Islet precursor cell (in vitro differentiated cells): ENCODE data around the gene CNOT6.
"Not testable (repeated sequence)": the region's sequence is repeated elsewhere in the genome, so short reads cannot be mapped to it uniquely, and the experiment has no call there.

Source experiments
- DNase-seq: peaks from one replicate; pipeline ENCODE4 v3.0.0-alpha.2; 2018

CNOT6 gene

DNA sequence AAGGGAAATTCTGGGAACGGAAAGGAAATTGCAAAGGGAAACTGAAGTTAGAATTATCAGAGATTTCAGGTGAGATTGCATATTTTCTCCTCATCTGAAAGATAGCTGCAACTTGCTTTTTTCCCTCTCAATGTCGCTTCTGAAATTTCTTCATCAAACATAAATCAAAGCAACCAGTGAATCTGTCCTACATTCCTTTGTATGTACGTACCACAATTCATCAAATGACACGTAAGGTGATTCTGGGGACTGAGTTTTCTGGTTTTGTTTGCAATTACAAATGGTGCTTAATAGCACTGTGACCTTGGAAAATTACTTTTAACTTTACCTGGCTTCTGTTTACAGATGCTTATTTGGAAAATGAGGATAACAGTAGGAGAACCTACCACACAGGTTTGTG lies 21.9 kb upstream of the CNOT6 start:
- no peak for DNase-seq

DNA sequence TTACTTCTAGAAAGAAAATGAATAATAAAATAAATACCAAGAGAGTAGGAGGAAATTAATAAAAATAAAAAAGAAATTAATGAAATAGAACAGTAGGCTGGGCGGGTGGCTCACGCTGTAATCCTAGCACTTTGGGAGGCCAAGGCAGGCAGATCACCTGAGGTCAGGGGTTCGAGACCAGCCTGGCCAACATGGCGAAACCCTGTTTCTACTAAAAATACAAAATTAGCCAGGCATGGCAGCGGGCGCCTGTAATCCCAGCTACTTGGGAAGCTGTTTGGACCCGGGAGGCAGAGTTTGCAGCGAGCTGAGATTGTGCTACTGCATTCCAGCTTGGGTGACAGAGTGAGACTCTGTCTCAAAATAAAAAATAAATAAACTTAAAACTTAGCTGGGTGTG lies 20.8 kb upstream of the CNOT6 start:
- not testable (repeated sequence) for DNase-seq

DNA sequence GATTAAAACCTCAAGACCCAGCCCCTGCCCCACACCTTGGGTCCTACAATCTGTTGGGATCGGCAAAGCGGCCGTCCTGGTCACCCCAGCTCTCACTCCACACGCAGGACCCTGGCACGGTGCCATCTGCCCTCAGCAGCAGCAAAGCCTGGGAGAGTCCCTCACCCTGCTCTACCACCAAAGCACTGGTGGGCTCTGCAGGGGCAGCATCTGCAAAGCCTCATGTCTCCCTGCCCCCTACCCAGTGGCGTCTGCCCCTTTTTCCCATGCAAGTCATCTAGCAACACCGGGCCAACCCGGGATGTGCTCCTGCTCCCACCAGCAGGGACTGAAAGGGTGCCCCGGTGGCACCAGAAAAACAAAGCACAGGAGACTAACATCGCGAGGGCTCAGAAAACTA lies 19.6 kb upstream of the CNOT6 start:
- DNase-seq: no peak

DNA sequence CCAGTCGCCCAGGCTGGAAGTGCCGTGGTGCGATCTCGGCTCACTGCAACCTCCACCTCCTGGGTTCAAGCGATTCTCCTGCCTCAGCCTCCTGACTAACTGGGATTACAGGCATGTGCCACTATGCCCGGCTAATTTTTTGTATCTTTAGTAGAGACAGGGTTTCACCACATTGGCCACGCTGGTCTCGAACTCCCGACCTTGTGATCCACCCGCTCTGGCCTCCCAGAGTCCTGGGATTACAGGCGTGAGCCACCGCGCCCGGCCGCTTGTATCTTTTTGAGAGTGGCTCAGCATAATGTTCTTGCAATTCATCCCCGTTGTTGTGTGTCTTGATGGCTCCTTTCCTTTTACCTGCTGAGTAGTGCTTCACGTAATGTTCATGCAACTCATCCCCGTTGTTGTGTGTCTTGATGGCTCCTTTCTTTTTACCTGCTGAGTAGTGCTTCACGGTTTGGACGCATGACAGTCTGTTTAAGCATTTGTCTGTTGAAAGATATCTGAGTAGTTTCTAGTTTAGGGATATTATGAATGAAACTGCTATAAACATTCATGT lies 18.1 kb upstream of the CNOT6 start:
- not testable (repeated sequence) for DNase-seq

DNA sequence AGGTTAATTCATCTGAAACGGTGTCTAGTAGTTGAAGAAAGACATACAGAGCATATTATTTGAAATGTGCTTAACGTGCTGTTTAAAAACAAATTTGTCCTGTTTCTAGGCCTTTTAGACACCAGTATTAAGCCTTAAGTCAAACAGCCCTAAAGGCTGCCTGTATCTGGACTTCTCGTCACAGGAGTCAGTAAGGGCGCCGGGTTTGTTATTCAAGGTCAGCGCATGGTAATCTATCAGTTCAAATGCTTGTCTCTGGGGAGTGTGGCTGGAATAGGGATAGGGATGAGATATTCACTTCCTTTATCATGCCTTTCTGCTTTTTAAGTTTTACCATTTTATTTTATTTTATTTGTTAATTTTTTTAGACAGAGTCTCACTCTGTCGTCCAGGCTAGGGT lies 9.4 kb upstream of the CNOT6 start:
- DNase-seq: no peak

DNA sequence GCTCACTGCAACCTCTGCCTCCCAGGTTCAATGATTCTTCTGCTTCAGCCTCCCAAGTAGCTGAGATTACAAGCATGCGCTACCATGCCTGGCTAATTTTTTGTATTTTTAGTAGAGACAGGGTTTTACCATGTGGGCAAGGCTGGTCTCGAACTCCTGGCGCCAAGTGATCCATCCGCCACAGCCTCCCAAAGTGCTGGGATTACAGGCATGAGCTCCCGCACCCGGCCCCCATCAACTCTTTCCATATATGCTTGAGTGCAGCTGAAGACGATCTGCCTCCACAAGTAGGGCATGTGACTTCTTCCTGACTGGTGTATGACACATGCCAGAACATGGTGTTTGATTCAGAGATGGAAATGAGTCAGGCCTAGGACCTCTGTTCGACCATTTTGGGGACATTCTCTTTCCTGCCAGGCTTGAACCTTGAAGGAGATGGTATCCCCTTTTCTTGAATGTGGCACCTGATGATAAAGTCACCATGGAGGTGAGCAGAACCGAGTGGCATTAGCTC lies 7.5 kb upstream of the CNOT6 start:
- no peak for DNase-seq

DNA sequence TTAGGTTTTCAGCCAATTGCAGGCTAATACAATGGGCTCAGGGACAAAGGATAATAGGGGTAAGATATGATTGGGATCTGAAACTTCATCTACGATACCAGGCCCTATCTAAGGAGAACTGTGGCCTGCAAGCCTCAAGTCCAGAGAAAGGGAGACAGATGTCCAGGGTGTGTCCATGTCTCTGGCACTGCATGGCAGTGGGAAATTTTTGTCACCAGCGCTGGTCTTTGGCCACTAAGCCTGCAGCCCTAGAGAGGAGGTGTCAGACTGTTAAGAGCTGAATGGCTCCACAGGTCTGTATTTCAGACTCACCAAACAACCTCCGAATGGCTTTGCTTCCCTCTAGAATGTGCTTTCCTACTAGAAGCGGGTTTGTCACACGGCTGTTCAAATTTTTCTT lies 6.6 kb upstream of the CNOT6 start:
- DNase-seq: no peak

DNA sequence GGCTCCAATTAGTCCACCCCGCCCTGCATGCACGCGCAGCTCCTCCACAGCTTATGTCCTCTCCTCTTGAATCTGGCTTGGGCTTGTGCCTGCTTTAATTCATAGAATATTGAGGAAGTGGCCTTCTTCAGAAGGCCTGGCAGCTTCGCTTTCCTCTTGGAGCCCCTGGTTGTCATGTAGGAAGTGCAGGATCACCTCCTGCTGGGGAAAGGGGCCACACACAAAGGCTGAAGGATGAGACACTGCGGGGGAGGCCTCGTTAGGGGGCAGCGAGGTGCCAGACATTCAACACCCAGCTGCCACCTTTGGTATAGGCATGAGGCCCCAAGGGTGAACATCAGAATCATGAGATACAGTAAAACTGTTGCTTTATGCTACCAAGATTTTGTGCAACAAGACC lies 2.7 kb upstream of the CNOT6 start:
- DNase-seq: no peak

DNA sequence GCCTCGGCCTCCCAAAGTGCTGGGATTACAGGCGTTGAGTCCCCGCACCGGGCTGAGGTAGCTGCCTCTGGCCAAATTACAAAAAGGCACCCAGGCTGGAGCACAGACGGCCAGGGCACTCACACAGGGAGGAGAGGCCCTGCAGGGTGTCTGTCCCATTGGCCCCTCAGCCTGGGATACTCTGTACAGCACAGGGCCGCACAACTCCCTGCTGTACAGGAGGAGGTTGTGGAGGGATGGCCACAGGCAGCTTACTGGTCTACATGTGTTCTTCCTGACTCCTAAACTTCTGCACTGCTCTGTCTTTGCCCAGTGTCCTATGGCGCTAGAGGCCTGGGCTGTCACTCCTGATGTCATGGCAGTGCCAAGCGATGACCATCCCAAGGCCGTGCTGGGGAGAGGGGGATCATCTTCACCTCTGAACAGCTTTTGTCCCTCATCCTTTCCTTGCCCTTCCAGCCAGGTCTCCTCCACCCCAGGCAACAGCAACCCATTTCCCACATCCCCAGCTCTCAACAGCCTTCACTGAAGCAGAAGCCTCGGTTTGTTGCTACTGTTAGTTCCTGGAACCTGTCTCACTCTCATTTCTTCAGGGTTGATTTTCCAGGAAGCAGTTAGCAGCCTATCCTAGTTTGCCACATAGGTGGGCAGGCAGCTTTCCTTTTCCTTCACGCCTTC lies 1.8 kb upstream of the CNOT6 start:
- DNase-seq: no peak

DNA sequence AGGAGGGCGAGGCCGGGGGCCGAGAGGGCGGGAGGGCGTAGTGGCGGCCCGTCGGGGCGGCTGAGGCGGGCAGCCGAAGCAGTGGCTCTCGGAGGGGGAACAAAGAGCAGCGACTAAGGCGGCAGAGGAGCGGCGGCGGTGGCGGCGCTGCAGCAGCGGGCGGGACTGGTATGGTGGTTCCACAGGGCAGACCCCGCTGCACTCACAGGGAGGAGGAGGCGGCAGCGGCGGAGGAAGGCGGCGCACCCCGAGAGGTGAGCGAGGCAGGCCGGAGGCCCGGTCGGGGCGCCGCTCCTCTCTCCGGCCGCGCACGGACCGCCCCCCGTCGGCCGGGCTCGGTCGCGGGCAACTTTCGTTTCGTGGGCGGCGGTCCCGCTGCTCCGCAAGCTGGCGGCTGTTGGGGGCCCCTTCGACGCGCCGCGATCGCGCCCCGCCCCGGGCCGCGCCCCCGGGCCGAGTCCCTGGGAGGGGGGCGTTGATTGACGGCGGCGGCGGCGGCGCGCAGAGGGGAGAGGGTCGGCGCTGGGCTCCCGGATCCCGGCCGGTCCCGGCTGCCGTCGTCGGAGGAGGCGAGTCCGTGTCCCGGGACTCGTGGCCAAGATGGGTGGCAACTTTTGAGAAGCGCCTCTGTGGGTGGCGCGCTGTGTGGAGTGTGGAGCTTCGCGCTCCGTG lies 467 bp downstream of the CNOT6 start:
- peak; percentile 60 for DNase-seq

DNA sequence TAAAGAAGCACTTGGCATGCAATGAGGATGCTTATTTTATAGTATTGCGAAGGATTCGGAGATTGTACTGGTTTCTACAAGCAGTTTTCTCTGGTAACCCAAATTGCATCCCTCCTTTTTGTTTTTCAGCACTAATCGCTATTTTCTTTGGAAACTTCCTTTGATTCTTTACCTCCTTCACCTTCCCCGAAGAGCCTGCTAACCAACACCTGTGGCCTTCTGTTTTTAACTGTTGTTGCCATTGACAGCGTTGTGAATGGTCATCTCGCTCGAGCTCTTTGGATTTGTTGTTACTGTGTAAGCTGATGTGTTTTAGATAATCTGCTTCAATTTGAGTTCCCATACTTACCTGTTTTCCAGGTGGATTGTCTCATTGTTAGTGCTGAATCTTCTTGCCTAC lies 1.1 kb downstream of the CNOT6 start:
- no peak for DNase-seq

DNA sequence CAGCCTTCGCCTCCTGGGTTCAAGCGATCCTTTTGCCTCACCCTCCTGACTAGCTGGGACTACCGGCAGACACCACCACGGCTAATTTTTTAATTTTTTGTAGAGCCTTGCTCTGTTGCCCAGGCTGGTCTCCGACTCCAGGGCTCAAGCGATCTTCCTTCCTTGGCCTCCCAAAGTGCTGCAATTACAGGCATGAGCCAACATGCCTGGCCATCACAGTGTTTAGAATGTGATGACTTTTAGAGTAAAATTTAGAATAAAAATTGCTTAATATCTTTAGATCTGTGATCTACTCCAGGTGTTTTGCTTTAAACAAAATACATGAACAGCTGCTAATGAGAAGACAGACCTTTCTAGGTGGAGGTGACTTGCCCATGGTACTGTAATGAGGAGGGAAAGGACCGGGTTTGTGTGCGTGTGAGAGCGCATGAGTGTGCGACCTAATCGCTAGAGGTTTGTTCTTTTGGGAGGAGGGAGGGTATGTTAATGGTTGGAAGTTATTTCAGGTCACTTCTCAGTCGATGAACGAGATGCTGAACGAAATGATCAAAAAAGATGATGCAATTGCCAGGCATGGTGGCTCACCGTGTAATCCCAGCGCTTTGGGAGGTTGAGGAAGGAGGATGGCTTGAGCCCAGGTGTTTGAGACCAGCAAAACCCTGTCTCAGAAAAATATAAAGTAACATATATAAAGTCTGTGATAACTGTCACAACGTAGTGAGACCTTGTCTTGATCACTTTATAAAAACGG lies 2.0 kb downstream of the CNOT6 start:
- no peak for DNase-seq

DNA sequence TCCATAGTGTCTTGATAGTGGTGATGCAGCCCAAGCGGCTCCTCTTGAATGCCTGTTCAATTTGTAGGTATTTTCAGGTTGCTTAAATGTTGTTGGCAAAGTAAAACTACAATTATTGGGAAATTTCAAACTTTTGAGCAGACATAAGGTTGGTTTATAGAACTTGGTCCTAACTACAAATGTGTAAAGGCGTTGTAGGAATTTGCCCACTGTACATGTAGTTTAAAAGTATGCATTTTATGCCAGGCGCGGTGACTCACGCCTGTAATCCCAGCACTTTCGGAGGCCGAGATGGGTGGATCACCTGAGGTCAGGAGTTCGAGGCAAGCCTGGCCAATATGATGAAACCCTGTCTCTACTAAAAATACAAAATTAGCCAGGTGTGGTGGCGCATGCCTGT lies 2.6 kb downstream of the CNOT6 start:
- DNase-seq: not testable (repeated sequence)

DNA sequence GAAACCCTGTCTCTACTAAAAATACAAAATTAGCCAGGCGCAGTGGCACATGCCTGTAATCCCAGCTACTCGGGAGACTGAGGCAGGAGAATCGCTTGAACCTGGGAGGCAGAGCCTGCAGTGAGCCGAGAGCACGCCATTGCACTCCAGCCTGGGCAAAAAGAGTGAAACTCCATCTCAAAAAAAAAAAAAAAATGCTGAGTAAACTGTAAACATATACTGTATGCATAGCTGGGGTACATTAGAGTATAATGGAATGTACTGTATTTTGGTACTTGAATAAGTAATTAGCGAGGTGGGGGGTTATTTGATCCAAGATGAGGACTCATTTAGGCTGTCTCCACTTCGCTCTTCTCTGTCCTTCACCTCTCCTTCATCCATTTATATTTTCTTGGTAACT lies 3.7 kb downstream of the CNOT6 start:
- not testable (repeated sequence) for DNase-seq

DNA sequence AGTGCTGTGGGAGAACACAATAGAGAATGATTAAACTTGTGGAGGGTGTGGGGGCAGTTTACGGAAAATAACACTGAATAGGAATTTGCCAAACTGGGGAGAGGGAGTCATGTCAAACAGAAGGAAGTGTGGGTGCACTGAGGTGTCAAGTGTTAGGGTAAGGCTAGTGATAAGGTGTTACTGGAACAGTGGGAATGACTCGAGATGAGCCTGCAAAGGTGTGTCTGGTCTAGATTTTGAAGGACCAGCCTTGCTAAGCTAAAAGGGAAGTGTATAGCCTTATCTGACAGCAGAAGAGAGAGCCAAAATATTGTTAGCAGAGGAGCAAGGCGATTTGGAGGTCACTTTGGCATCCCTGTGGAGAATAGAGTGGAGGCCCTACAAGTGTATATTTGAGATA lies 4.2 kb downstream of the CNOT6 start:
- no peak for DNase-seq

DNA sequence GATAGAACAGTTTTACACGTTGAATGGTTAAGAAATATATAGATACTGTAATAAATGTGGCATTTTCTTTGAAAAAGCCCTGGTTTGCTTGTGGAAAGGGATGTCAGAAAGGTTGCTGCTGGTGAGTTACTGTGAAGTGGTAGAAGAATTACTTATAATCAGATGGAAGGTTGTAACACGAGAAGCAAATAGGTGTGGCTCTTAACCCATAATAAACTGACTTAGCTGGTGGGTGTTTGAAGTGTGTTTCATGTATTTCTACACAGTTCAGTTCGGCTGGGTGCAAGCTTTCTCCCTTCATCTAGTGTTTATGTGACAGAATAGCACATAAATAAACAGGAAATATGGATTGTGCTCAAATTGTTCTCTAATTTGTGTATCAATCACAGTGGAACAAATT lies 5.5 kb downstream of the CNOT6 start:
- DNase-seq: no peak

DNA sequence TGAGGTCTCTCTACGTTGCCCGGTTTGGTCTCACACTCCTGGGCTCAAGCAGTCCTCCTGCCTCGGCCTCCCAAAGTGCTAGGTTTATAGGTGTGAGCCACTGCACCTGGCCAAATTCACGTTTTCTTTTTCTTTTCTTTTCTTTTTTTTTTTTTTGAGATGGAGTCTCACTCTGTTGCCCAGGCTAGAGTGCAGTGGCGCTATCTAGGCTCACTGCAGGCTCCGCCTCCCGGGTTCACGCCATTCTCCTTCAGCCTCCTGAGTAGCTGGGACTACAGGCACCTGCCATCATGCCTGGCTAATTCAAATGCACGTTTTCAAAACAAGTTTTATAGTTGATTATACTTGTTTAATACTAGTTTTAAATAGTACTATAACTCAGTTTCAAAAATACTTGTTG lies 6.1 kb downstream of the CNOT6 start:
- DNase-seq: not testable (repeated sequence)

DNA sequence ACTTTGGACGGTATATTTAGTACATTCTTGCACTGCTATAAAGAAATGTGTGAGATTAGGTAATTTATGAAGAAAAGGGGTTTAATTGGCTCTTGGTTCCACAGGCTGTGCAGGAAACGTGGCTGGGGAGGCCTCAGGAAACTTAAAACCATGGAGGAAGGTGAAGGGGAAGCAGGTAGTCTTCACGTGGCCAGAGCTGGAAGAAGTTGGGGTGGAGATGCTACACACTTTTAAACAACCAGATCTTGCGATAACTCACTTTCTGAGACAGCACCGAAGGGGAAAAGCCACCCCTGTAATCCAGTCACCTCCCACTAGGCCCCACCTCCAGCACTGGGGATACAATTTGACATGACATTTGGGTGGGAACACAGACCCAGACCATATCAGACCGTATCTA lies 13.5 kb downstream of the CNOT6 start:
- DNase-seq: no peak

DNA sequence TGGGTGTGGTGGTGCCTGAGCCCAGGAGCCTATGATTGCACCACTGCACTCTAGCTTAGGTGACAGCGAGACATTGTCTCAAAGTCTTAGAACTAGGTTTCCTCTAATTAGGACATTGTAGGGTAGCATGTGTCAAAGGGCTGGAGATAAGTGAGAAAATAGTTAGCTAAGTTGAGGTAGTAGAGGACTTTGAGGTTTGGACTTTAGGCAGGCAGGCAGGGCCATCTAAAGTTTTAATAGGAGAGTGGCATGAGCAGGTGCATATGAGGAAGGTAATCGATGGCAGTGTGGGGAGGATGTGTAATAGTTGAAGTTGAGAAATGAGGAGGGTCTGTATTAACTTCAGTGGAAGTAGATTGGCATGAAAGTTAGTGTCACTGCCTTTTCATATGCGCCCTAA lies 21.1 kb downstream of the CNOT6 start:
- no peak for DNase-seq

DNA sequence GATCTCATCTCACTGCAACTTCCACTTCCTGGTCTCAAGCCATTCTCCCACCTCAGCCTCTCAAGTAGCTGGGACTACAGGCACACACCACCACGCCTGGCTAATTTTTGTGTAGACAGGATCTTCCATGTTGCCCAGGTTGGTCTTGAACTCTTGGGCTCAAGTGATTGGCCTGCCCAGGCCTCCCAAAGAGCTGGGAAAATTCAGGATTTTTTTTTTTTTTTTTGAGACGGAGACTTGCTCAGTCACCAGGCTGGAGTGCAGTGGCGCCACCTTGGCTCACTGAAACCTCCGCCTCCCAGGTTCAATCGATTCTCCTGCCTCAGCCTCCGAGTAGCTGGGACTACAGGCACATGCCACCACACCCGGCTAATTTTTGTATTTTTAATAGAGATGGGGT lies 21.8 kb downstream of the CNOT6 start:
- not testable (repeated sequence) for DNase-seq

DNA sequence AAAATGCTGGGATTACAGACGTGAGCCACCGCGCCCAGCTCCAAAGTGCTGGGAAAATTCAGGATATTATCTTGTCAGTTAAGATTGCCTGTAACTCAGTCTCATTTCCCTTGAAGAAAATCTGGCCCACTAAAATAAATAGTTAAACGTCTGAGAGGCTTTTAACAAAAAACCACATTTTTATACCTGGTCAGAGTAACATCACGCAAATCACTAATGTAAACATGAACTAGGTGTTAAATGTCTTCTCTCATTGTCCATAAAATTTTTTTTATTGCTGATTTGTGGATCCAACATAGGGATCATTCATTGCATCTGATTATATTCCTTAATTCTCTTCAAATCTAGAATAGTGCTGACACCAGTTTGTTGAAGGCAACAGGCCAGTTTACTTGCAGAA lies 22.3 kb downstream of the CNOT6 start:
- DNase-seq: no peak

DNA sequence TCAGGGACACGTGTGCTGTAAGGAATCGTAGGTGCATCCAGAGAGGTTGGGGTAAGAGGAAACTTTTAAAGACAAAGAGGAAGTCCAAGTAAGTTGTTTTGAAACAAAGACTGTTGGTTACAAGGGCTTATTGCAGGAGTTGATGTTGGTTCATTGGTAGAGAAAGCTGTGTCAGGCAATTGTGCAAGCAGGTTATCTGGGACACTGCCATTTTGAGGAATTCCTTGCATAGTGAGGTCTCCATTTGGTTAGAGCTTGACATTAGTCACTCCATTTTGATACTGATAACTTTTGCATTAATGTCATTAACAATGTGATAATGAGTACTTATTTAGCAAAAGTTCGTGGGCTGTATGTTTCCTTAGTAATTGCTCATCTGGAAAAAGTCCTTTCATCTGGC lies 24.9 kb downstream of the CNOT6 start:
- DNase-seq: no peak

DNA sequence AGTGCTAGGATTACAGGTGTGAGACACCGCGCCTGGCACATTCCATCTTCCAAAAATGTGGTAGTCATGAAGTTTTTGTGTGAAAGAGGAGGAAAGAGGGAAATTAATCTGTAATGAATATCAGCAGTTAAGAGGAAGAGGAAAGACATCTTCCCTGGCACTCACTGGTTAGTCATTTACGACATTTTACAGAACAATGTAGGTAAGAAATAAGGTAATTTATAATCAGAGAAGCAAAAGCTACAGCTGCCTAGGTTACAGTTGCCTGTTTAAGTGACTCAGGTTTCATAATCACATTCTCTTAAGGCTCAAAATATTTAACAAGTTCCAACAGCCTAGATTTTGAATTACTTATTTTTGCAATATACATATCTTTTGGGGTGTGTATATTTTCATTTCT lies 26.9 kb downstream of the CNOT6 start:
- DNase-seq: no peak

DNA sequence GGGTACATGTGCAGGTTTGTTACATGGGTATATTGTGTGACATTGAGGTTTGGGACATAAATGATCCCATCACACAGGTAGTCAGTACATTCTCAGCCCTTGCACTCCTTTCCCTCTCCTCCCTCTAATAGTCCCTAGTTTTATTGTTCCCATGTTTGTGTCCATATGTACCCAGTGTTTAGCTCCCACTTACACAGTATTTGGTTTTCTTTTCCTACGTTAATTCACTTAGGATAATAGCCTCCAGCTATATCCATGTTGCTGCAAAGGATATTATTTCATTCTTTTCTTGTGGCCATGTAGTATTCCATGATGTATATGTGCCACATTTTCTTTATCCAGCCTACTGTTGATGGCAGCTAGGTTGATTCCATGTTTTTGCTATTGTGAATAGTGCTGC lies 27.4 kb downstream of the CNOT6 start:
- DNase-seq: no peak
